Endodermal cell (in vitro differentiated cells): ENCODE data around the gene MBTPS1. TPM values are rescaled to one million over a fixed set of nuclear protein-coding genes. Genes with fewer than 3 reads are reported as not detected.

Experiments used
- DNase-seq: peaks from one replicate; pipeline ENCODE4 v3.0.0-alpha.2; 2017
- H3K27ac ChIP-seq: 2 replicates; pipeline ENCODE4 v1.5.1; 2013; ENCODE audit warnings: mild to moderate bottlenecking, low read depth, low read length, moderate library complexity
- H3K27me3 ChIP-seq: 2 replicates; pipeline ENCODE4 v1.6.1; 2013; ENCODE audit warnings: mild to moderate bottlenecking, low read length, moderate library complexity; ENCODE audit not compliant: insufficient read depth, control insufficient read depth, poor library complexity, severe bottlenecking
- H3K36me3 ChIP-seq: 2 replicates; pipeline ENCODE4 v1.7.0; 2013; ENCODE audit warnings: mild to moderate bottlenecking, low read length, moderate library complexity; ENCODE audit not compliant: control insufficient read depth, insufficient read depth
- H3K4me1 ChIP-seq: one replicate; pipeline ENCODE4 v1.7.0; 2013; ENCODE audit warnings: low read length; ENCODE audit not compliant: control insufficient read depth, insufficient read depth
- H3K4me3 ChIP-seq: 2 replicates; pipeline ENCODE4 v1.5.1; 2013; ENCODE audit warnings: mild to moderate bottlenecking, low read length, moderate library complexity
- H3K9ac ChIP-seq: 2 replicates; pipeline ENCODE4 v1.6.1; 2013; ENCODE audit warnings: mild to moderate bottlenecking, low read length, moderate library complexity; ENCODE audit not compliant: poor library complexity, severe bottlenecking; ENCODE audit errors: extremely low read depth
- H3K9me3 ChIP-seq: 2 replicates; pipeline ENCODE4 v1.6.1; 2013; ENCODE audit warnings: mild to moderate bottlenecking, low read length, moderate library complexity; ENCODE audit not compliant: control insufficient read depth
- H3K27ac Mint-ChIP-seq: 2 replicates; pipeline ENCODE4 v1.8.0; 2020; ENCODE audit warnings: mixed read lengths
- H3K27me3 Mint-ChIP-seq: 2 replicates; pipeline ENCODE4 v1.8.0; 2021; ENCODE audit warnings: mild to moderate bottlenecking, mixed read lengths; ENCODE audit not compliant: insufficient read depth
- H3K36me3 Mint-ChIP-seq: 2 replicates; pipeline ENCODE4 v1.8.0; 2020; ENCODE audit warnings: low read depth, mixed read lengths
- H3K4me1 Mint-ChIP-seq: 2 replicates; pipeline ENCODE4 v1.8.0; 2020; ENCODE audit warnings: mixed read lengths
- H3K4me3 Mint-ChIP-seq: 2 replicates; pipeline ENCODE4 v1.8.0; 2020; ENCODE audit warnings: mild to moderate bottlenecking, moderate library complexity, mixed read lengths
- H3K9me3 Mint-ChIP-seq: 2 replicates; pipeline ENCODE4 v1.8.0; 2020; ENCODE audit warnings: mild to moderate bottlenecking, mixed read lengths
- CTCF ChIP-seq: fragments of 200-600 bp; sonication (generic); conservative IDR thresholded peaks from 2 replicates; pipeline ENCODE4 v1.5.0; 2021; ENCODE audit warnings: antibody characterized with exemption, mild to moderate bottlenecking
- WGBS, 2 experiments: methylation state at CpG; one replicate each; pipeline versions ENCODE4 v1.1.5 to v1.1.7; 2013; ENCODE audit warnings: missing lambda C conversion rate in 2 of 2, mixed read lengths in 1 of 2; ENCODE audit not compliant: insufficient coverage in 1 of 2, insufficient read length in 1 of 2; 5-methylcytosine and 5-hydroxymethylcytosine counted together
- total RNA-seq, 2 donors: library from RNA; stranded (reverse); fragmentation: NEBNext Ultra II Directional in 1 of 2; extraction: Animal tissue kit (Norgen Biotek cat#: 25700) in 1 of 2; gene quantifications; 2 replicates in 1 of 2; 3 replicates in 1 of 2; pipeline ENCODE4 v1.2.1, GENCODE V29; 2021

The MBTPS1 gene
- total RNA-seq, 2 donors from 2014 or later = 59.7 to 62.9 TPM

- Histone ChIP-seq H3K36me3 (no peaks in the 10 kb centered on the region), H3K4me3 (no peak overlapping the region), H3K4me1 (no peaks in the 10 kb centered on the region), H3K9me3 (peaks cover 5% of the 10 kb centered on the region), H3K9ac (no peak overlapping the region), H3K27me3 (peaks cover 14% of the 10 kb centered on the region), H3K27ac (no peak overlapping the region)
- no peak for DNase-seq
- Mint-ChIP-seq H3K36me3 (no peaks in the 10 kb centered on the region), H3K4me3 (no peak overlapping the region), H3K4me1 (peaks cover 4% of the 10 kb centered on the region), H3K9me3 (peaks cover 11% of the 10 kb centered on the region), H3K27me3 (peaks cover 31% of the 10 kb centered on the region), H3K27ac (no peak overlapping the region)
- 89 to 93% methylated on average over 11 to 12 of the region's 12 CpGs for WGBS, 2 experiments
- no peak for TF ChIP-seq CTCF
Measured at GRCh38 chr16:84034516-84034915, 82.2 kb downstream of the MBTPS1 start.

DNA sequence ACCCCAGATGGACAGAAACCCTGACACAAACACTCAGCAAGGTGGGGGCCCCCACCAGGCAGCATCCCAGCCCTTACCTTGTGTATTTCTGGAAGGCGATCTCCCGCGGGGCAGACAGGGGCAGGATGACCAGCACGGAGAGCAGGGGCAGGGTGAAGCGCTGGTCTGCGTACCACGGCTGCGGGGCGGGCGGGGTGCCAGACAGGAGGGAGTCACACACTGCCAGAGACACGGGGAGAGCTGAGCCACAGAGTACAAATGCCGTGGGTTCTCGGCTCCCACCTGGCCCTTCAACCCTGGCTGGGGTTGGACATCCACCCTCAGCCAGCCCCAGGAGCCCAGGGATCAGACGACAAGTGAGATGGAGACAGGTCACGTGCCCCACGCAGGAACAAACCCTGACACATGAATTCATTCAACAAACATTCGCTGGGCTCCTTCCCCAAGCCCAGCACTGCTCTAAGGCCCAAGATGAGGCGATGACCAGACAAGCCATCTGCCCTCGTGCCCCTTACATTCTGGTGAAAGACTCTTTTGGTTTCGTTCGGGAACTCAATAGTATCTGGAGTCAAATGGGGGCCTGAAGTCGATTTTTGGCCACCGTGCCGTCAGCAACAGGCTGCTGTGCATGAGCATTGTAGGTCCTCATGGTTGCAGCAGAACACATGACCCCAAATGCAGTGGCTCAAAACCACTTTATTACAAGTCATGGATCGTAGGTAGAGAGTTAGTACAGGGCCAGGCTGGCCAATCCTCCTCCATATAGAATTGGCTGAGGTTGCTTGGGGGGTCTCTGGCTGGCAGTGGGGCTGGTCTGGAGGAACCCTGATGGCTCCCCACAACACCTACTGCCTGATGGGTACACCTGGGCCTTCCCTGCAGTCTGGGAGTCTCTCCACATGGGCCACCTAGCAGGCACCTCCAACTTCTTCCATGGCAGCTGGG, 83.2 kb downstream of the MBTPS1 start:
- WGBS, 2 experiments = 92 to 94% methylated on average over 10 to 25 of the region's 25 CpGs
- H3K9me3 ChIP-seq = peaks cover 5% of the 10 kb centered on the region
- peaks cover 5% of the 10 kb centered on the region for H3K27me3 ChIP-seq
- H3K4me1 Mint-ChIP-seq = peaks cover 4% of the 10 kb centered on the region
- H3K9ac ChIP-seq = no peak overlapping the region
- H3K36me3 Mint-ChIP-seq = no peaks in the 10 kb centered on the region
- H3K27ac ChIP-seq = no peak overlapping the region
- no peak overlapping the region for H3K4me3 Mint-ChIP-seq
- H3K27ac Mint-ChIP-seq = no peak overlapping the region
- TF ChIP-seq CTCF = no peak
- no peaks in the 10 kb centered on the region for H3K4me1 ChIP-seq
- H3K4me3 ChIP-seq = no peak overlapping the region
- H3K9me3 Mint-ChIP-seq = peaks cover 11% of the 10 kb centered on the region
- no peak for DNase-seq
- H3K27me3 Mint-ChIP-seq = peaks cover 25% of the 10 kb centered on the region
- H3K36me3 ChIP-seq = no peaks in the 10 kb centered on the region

DNA sequence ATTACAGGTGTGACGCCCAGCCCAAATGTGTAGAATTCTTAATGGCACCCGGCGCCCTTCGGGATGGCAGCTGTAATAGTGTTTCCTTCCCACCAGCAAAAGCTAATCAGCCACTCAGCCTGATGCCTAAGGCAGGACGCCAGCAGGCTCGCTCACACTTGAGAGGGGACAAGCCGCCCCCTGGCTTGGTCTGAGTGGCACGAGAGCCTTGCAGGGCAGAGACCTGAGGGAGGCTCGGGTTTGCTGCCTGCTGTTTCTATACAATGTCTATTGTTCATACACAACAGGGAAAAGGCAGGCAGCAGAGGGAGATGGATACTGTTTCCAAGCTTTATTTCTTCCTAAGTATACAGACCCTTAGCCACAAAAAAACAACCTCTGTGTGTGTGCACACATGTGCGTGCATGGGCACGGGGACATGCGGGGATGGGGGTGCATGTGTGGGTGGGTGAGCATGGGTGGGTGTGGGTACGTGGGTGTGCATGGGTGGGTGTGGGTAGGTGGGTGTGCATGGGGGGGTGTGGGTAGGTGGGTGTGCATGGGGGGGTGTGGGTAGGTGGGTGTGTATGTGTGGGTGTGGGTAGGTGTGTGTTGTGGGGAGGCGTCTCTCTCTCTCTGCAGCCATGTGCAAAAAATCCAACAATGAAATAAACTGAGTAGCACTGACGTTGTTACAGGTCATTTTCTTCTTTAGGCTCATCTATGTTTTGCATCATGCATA, 84.1 kb downstream of the MBTPS1 start:
- no peak overlapping the region for H3K4me3 Mint-ChIP-seq
- H3K27ac Mint-ChIP-seq = no peak overlapping the region
- peak overlapping the region; percentile 49 for H3K27ac ChIP-seq
- no peak overlapping the region for H3K9ac ChIP-seq
- WGBS, 2 experiments = 53 to 85% methylated on average over 3 to 15 of the region's 15 CpGs
- peak; percentile 81 for DNase-seq
- no peaks in the 10 kb centered on the region for H3K36me3 ChIP-seq
- no peaks in the 10 kb centered on the region for H3K36me3 Mint-ChIP-seq
- peaks cover 11% of the 10 kb centered on the region for H3K9me3 Mint-ChIP-seq
- peaks cover 24% of the 10 kb centered on the region for H3K27me3 Mint-ChIP-seq
- no peaks in the 10 kb centered on the region for H3K27me3 ChIP-seq
- H3K9me3 ChIP-seq = peaks cover 5% of the 10 kb centered on the region
- H3K4me1 ChIP-seq = no peaks in the 10 kb centered on the region
- peaks cover 4% of the 10 kb centered on the region for H3K4me1 Mint-ChIP-seq
- TF ChIP-seq CTCF = no peak
- H3K4me3 ChIP-seq = no peak overlapping the region
